Measurements from ENCODE around the gene PTPN5. TPM values are rescaled to one million over a fixed set of nuclear protein-coding genes. Genes with fewer than 3 reads are reported as not detected.

Gene PTPN5
- total RNA-seq (2021; ENCODE audit: unreplicated experiment) (not detected), Bru-seq, nascent RNA (percentile 1 among the genes with signal in this experiment), BruChase-seq, experiment 1, labeled RNA remaining after a 2-hour chase (percentile 3 among the genes with signal in this experiment), BruChase-seq, experiment 2, labeled RNA remaining after a 6-hour chase (percentile 3 among the genes with signal in this experiment)
- polyA plus RNA-seq (2012; ENCODE audit: insufficient read length) = not detected
- long read RNA-seq = 0 reads

DNA sequence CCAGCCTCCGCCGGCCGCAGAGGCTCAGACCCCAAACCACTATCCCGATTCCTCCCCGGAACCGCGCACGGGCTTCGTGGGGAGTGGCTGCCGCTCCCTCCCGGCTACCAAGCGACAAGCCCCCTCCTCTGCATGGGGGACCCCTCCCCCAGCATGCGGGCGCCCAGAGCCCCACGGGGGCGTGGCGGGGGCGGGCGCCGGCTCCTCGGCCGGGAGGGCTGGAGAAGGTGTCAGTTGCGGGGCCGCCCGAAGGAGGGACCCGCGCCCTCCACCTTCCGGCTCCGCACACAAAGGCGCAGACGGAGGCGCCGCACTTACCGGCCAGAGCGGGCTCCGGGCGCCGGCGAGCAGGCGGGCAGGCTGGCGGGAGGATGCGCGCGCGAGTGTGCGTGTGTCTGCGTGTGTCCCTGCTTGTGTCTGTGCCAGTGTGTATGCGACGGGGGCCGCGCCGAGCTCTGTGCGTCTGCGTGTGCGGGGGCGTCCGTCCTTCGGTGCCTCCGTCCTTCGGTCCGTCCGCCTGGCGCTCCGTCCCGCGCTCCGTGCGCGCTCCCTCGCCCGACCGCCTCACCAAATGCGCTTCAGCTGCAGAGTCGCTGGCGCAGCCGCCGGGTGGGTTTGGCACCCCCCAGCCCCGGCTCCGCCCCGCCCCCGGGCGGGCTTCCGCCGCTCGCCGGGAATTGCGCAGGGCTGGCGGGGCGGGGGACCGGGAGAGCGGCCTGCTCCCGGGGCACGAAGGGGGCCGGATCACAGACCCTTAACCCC, at the start of gene PTPN5:
Gene PTPN5 (minus strand): TSS at position 592 of the 762 bp plus-strand sequence. CDS start 19,840 bp downstream, outside the sequence.
- no peak for DNase-seq (ENCODE audit: low read depth, low spot score)
- H3K4me3 ChIP-seq (ENCODE audit: low read depth in 2 of 2, low read length in 2 of 2) = peak within 1 kb of the TSS; percentile 4 to 16; a peak in 3 of 4 replicates
- intact Hi-C loops (cut with micrococcal nuclease; ENCODE audit: unreplicated experiment) (no loop called here), in situ Hi-C loops (cut with HindIII; ENCODE audit: low pct_unique_long_range_greater_than_20kb, low sequenced_read_pairs) (no loop called here)
- ATAC-seq = peak; percentile 41
- no peaks in the 10 kb centered on the region for H3K36me3 ChIP-seq (ENCODE audit: control insufficient read depth, insufficient read depth, low read length)
- H3K27me3 ChIP-seq (ENCODE audit: control insufficient read depth, insufficient read depth, low read length) = peaks cover 27% of the 10 kb centered on the region
- TF ChIP-seq SIN3A (IDR thresholded peaks at IDR 0.05; ENCODE audit: borderline replicate concordance, insufficient read depth, low read depth, low read length) (no peak), POLR2AphosphoS5 (IDR thresholded peaks at IDR 0.05; ENCODE audit: low read depth, low read length) (no peak), TCF7L2 (IDR thresholded peaks at IDR 0.05; ENCODE audit: low read depth, low read length) (no peak)
- TF ChIP-seq, protein P1, sequence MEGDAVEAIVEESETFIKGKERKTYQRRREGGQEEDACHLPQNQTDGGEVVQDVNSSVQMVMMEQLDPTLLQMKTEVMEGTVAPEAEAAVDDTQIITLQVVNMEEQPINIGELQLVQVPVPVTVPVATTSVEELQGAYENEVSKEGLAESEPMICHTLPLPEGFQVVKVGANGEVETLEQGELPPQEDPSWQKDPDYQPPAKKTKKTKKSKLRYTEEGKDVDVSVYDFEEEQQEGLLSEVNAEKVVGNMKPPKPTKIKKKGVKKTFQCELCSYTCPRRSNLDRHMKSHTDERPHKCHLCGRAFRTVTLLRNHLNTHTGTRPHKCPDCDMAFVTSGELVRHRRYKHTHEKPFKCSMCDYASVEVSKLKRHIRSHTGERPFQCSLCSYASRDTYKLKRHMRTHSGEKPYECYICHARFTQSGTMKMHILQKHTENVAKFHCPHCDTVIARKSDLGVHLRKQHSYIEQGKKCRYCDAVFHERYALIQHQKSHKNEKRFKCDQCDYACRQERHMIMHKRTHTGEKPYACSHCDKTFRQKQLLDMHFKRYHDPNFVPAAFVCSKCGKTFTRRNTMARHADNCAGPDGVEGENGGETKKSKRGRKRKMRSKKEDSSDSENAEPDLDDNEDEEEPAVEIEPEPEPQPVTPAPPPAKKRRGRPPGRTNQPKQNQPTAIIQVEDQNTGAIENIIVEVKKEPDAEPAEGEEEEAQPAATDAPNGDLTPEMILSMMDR (IDR thresholded peaks at IDR 0.05) = no peak
- TF ChIP-seq, protein P2, sequence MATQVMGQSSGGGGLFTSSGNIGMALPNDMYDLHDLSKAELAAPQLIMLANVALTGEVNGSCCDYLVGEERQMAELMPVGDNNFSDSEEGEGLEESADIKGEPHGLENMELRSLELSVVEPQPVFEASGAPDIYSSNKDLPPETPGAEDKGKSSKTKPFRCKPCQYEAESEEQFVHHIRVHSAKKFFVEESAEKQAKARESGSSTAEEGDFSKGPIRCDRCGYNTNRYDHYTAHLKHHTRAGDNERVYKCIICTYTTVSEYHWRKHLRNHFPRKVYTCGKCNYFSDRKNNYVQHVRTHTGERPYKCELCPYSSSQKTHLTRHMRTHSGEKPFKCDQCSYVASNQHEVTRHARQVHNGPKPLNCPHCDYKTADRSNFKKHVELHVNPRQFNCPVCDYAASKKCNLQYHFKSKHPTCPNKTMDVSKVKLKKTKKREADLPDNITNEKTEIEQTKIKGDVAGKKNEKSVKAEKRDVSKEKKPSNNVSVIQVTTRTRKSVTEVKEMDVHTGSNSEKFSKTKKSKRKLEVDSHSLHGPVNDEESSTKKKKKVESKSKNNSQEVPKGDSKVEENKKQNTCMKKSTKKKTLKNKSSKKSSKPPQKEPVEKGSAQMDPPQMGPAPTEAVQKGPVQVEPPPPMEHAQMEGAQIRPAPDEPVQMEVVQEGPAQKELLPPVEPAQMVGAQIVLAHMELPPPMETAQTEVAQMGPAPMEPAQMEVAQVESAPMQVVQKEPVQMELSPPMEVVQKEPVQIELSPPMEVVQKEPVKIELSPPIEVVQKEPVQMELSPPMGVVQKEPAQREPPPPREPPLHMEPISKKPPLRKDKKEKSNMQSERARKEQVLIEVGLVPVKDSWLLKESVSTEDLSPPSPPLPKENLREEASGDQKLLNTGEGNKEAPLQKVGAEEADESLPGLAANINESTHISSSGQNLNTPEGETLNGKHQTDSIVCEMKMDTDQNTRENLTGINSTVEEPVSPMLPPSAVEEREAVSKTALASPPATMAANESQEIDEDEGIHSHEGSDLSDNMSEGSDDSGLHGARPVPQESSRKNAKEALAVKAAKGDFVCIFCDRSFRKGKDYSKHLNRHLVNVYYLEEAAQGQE (IDR thresholded peaks at IDR 0.05; ENCODE audit: insufficient read depth in 1 of 2, low read depth in 2 of 2, low read length in 1 of 2) = no peak
- H3K4me1 ChIP-seq (ENCODE audit: control insufficient read depth, insufficient read depth, low read length) = no peaks in the 10 kb centered on the region
- ChIA-PET CTCF (no interaction called here), POLR2A (no interaction called here)
- H3K9me3 ChIP-seq (ENCODE audit: control insufficient read depth, insufficient read depth, low read depth, low read length) = no peaks in the 10 kb centered on the region
- H3K27ac ChIP-seq (ENCODE audit: low read length) = no peak within 1 kb of the TSS
- BruUV-seq (replicated peaks) = no TSS peak

DNA sequence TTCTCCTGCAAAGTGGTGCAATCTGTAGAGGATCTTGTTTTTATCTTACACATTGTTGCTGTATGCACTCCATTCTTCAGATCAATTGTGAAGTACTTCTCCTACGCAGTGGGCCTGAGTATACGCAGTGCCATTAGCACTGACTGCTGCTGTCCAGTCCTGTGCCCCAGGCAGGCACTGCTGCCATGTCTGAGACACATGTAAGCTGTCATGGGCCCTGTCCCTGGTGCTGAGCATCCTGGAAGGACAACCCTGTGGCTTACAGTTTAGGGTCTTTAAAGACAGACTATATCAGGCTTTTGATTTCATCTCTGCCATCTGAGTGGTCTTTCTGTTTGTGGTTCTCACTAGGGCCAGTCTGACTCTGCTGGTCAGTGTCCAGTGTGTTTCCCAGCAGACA, 44.8 kb upstream of the PTPN5 start:
- TF ChIP-seq POLR2AphosphoS5 (IDR thresholded peaks at IDR 0.05; ENCODE audit: low read depth, low read length) (no peak), TCF7L2 (IDR thresholded peaks at IDR 0.05; ENCODE audit: low read depth, low read length) (no peak)
- TF ChIP-seq, protein P2 (IDR thresholded peaks at IDR 0.05; ENCODE audit: insufficient read depth in 1 of 2, low read depth in 2 of 2, low read length in 1 of 2) = peak; percentile 58 to 83; a peak in 3 of 4 replicates
- no TSS peak for BruUV-seq (replicated peaks)
- ChIA-PET POLR2A (no interaction called here), CTCF (no interaction called here)
- DNase-seq (ENCODE audit: low read depth, low spot score) (no peak), ATAC-seq (no peak)
- in situ Hi-C loops (cut with HindIII; ENCODE audit: low pct_unique_long_range_greater_than_20kb, low sequenced_read_pairs) = no loop called here
- H3K36me3 ChIP-seq (ENCODE audit: control insufficient read depth, insufficient read depth, low read length) = no peaks in the 10 kb centered on the region
- H3K27ac ChIP-seq (ENCODE audit: low read length) = no peak overlapping the region
- no peaks in the 10 kb centered on the region for H3K4me1 ChIP-seq (ENCODE audit: control insufficient read depth, insufficient read depth, low read length)
- H3K4me3 ChIP-seq (ENCODE audit: low read depth in 2 of 2, low read length in 2 of 2) = no peak overlapping the region
- no peaks in the 10 kb centered on the region; the same call in 1 of the 2 replicates for H3K27me3 ChIP-seq (ENCODE audit: control insufficient read depth, insufficient read depth, low read length)
- intact Hi-C loops (cut with micrococcal nuclease; ENCODE audit: unreplicated experiment) = no loop called here
- no peaks in the 10 kb centered on the region for H3K9me3 ChIP-seq (ENCODE audit: control insufficient read depth, insufficient read depth, low read depth, low read length)
